ENCODE data around the gene PCDHA6. TPM values are rescaled to one million over a fixed set of nuclear protein-coding genes. Genes with fewer than 3 reads are reported as not detected.

PCDHA6 gene
- total RNA-seq, 1 donor = 0.27 TPM

GRCh38 chr5:140877262-140877581 is 49.5 kb downstream of the PCDHA6 start:
- DNase-seq (ENCODE audit: low read depth) = no peak
- TF ChIP-seq CTCF (IDR thresholded peaks at IDR 0.05; ENCODE audit: insufficient read depth, low read length) = no peak

More at GRCh38 chr5:140877262-140877581, 49.5 kb downstream of the PCDHA6 start:
- H3K4me3 ChIP-seq (ENCODE audit: low read depth, low read length) = no peak overlapping the region

Other genes with a start within 250 kb of the PCDHA6 start
- gene CD14, start 194.8 kb upstream of the PCDHA6 start, total RNA-seq (ENCODE audit: low replicate concordance) = 0.36 and 4.4 TPM in 2 replicates
- gene TMCO6, start 188.5 kb upstream of the PCDHA6 start, total RNA-seq (ENCODE audit: low replicate concordance) = 21.1 and 295 TPM in 2 replicates
- 32.9 and 40.6 TPM in 2 replicates for gene NDUFA2, start 180.3 kb upstream of the PCDHA6 start, total RNA-seq (ENCODE audit: low replicate concordance)
- 84.2 and 183 TPM in 2 replicates for gene IK, start 180.1 kb upstream of the PCDHA6 start, total RNA-seq (ENCODE audit: low replicate concordance)
- gene WDR55, start 163.1 kb upstream of the PCDHA6 start, total RNA-seq (ENCODE audit: low replicate concordance) = 12.8 and 21.9 TPM in 2 replicates
- 0.18 TPM in 1 of 2 replicates, not detected in the other for gene DND1, start 154.4 kb upstream of the PCDHA6 start, total RNA-seq (ENCODE audit: low replicate concordance)
- gene HARS1, start 136.6 kb upstream of the PCDHA6 start, total RNA-seq (ENCODE audit: low replicate concordance) = 52.2 and 62.9 TPM in 2 replicates
- gene HARS2, start 136.5 kb upstream of the PCDHA6 start, total RNA-seq (ENCODE audit: low replicate concordance) = 22.7 and 39.0 TPM in 2 replicates
- 37.2 and 118 TPM in 2 replicates for gene ZMAT2, start 127.5 kb upstream of the PCDHA6 start, total RNA-seq (ENCODE audit: low replicate concordance)
- 0.09 TPM in 1 of 2 replicates, not detected in the other for gene PCDHA1, start 41.8 kb upstream of the PCDHA6 start, total RNA-seq (ENCODE audit: low replicate concordance)
- gene PCDHA2, start 33.1 kb upstream of the PCDHA6 start, total RNA-seq (ENCODE audit: low replicate concordance) = 0.09 and 0.16 TPM in 2 replicates
- 0.27 and 0.49 TPM in 2 replicates for gene PCDHA3, start 26.9 kb upstream of the PCDHA6 start, total RNA-seq (ENCODE audit: low replicate concordance)
- 0.09 and 1.1 TPM in 2 replicates for gene PCDHA4, start 20.9 kb upstream of the PCDHA6 start, total RNA-seq (ENCODE audit: low replicate concordance)
- 0.08 and 0.09 TPM in 2 replicates for gene PCDHA5, start 6.3 kb upstream of the PCDHA6 start, total RNA-seq (ENCODE audit: low replicate concordance)
- gene PCDHA7, start 6.3 kb downstream of the PCDHA6 start, total RNA-seq (ENCODE audit: low replicate concordance) = 0.18 and 0.41 TPM in 2 replicates
- 0.09 and 0.25 TPM in 2 replicates for gene PCDHA8, start 13.2 kb downstream of the PCDHA6 start, total RNA-seq (ENCODE audit: low replicate concordance)
- under 0.01 and 0.49 TPM in 2 replicates for gene PCDHA9, start 20.4 kb downstream of the PCDHA6 start, total RNA-seq (ENCODE audit: low replicate concordance)
- under 0.01 and 0.09 TPM in 2 replicates for gene PCDHA10, start 27.9 kb downstream of the PCDHA6 start, total RNA-seq (ENCODE audit: low replicate concordance)
- gene PCDHA11, start 41.0 kb downstream of the PCDHA6 start, total RNA-seq (ENCODE audit: low replicate concordance) = 0.08 and 0.09 TPM in 2 replicates
- 0.09 and 0.33 TPM in 2 replicates for gene PCDHA12, start 47.3 kb downstream of the PCDHA6 start, total RNA-seq (ENCODE audit: low replicate concordance)
- 0.08 TPM in 1 of 2 replicates, not detected in the other for gene PCDHA13, start 54.2 kb downstream of the PCDHA6 start, total RNA-seq (ENCODE audit: low replicate concordance)
- gene PCDHAC1, start 98.3 kb downstream of the PCDHA6 start, total RNA-seq (ENCODE audit: low replicate concordance) = 0.16 TPM in 1 of 2 replicates, not detected in the other
- 0.57 TPM in 1 of 2 replicates, not detected in the other for gene PCDHAC2, start 138.5 kb downstream of the PCDHA6 start, total RNA-seq (ENCODE audit: low replicate concordance)
- not detected in 2 replicates for gene PCDHB1, start 223.4 kb downstream of the PCDHA6 start, total RNA-seq (ENCODE audit: low replicate concordance)